HG03025 (cell line): ENCODE data around the gene PRF1.
A peak's percentile ranks its signal among the peaks of the same experiment; 100 is the strongest.
"Not testable (repeated sequence)": the region's sequence is repeated elsewhere in the genome, so short reads cannot be mapped to it uniquely, and the experiment has no call there.

Source experiments
- ATAC-seq: cut with Tn5 transposase; IDR thresholded peaks from one replicate; pipeline ENCODE4 v1.9.1; 2021; ENCODE audit warnings: mild to moderate bottlenecking, moderate library complexity; ENCODE audit not compliant: unreplicated experiment, low FRiP score

PRF1 gene

GRCh38 chr10:70581176-70581575 is 21.4 kb downstream of the PRF1 start:
- not testable (repeated sequence) for ATAC-seq

GRCh38 chr10:70579234-70580002 is 23.1 kb downstream of the PRF1 start:
- ATAC-seq = no peak

- ATAC-seq = peak; percentile 43
Measured at GRCh38 chr10:70578371-70578947, 24.1 kb downstream of the PRF1 start.

DNA sequence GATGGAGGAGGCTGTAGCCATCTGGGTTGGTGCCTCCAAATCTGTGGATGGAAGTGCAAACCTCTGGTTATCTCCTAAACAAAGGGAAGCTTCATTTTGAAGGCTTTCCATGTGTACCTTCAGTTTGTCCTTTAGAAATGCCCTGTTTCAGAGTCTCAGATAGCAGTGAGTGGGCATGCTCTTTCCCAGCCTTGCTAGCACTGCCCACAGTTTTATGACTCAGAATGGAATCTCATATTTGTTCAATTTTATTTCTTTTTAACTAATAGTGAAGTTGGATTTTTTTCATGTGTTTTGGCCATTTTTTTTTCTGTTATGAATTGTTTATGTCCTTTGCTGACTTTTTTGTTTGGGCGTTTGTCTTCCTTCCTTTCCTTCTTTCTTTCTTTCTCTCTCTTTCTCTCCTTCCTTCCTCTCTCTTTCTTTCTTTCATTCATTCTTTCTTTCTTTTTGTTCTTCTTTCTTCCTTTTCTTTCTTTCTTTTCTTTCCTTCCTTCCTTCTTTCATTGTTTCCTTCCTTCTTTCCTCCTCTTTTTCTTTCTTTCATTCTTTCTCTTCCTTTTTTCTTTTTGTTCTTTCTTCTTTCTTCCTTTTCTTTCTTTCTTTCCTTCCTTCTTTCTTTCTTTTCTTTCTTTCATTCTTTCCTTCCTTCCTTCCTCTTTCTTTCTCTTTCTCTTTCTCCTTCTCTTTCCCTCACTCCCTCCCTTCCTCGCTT is 25.6 kb downstream of the PRF1 start:
- no peak for ATAC-seq

DNA sequence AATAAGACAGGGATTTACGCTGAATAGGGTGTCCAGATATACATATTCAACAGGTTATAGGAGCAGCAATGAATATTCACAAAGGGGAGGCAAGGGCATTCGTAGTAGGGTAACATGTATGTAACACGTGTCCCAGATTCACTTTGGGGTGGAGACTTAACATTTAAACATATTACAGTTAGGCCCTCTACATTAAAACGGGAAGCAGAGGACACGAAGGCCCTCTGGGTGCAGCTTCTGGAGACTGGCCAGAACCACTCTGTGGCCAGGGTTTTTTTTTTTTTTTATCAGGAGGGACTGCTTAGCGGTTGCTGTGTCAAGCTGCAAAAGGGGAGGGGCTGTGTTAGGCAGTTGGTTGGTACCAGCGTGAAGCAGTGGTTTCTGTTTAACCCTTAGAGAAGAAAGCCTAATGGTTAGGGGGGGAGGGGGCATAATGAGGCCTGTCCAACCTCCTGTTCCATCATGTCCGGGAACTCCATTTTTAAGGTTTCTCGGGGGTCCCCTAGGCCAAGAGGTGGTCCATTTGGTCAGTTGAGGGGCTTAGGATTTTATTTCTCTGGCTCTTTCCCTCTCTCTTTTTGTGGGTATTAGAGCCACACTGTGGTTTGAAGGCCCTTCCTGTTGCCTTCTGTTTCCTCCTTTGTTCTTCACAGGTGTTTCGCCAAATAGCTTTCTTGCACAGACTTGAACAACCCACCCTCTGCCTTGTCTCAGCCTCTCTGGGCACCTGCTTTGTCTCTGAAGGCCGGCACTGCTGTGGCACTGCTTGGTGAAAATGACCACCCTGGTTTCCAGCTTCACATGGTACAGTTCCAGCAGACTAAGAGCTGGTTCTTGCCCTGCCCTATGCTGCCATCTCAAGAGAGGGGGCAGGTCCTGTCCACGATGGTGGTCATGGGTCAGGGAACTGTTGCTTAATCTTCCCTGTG is 26.4 kb downstream of the PRF1 start:
- ATAC-seq = peak; percentile 61

GRCh38 chr10:70575486-70575873 is 27.1 kb downstream of the PRF1 start:
- no peak for ATAC-seq

- no peak for ATAC-seq
Measured at GRCh38 chr10:70573599-70574506, 28.7 kb downstream of the PRF1 start.

DNA sequence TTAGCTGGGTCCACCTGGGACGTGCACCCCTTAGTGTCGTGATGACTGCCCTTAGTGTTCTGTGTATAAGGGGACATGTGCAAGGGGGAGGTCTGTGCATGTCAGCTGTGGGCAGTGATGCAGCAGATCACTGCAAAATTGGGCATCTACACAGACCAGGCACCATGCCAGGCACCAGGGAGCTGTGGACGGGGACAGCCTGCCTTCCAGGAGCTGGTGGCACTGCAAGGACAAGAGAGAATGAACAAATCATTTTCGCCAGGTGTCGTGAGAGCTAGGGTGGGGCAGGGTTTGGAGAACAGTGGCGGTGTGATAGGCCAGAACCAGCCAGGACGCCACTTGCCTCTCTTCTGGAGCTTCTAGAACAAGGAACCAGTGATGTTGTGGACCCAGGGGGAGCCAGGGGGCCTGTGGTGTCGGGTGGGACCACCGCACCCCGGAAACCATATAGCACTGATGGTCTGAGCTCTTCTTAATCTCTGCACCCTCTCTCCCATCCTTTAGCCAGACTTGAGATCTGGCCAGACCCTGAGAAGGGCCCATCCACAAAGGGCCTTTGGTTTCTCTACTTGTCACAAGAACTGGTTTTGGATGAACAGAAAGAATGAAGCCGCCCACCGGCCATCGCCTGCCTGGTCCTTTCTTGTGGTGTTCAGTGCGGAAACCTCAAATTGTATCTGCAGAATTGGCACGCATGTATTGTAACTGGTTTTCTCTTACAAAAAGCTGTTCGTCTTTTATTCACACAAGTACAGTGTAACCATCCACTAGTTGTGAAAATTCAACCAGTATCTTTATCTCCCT is 30.7 kb downstream of the PRF1 start:
- ATAC-seq = no peak

- no peak for ATAC-seq
Measured at GRCh38 chr10:70571236-70571635, 31.3 kb downstream of the PRF1 start.

GRCh38 chr10:70568781-70569495 is 33.6 kb downstream of the PRF1 start:
- ATAC-seq = no peak

DNA sequence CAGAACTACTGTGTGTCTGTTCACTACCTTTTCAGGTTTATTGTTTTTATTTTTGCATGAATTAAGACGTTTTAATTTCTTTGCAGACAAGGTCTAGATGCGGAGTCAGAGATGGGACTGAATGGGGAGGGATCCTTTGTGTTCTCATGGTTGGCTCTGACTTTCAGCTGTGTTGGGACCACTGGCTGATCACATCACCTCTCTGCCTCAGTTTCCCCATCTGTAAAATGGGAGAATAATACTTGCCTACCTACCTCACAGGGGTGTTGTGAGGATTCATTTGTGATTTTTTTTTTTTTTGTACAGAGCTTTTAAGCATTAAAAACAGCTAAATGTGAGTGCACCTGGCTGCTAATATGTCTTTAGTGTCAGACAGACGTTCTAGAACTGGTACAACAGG is 34.4 kb downstream of the PRF1 start:
- ATAC-seq = no peak

DNA sequence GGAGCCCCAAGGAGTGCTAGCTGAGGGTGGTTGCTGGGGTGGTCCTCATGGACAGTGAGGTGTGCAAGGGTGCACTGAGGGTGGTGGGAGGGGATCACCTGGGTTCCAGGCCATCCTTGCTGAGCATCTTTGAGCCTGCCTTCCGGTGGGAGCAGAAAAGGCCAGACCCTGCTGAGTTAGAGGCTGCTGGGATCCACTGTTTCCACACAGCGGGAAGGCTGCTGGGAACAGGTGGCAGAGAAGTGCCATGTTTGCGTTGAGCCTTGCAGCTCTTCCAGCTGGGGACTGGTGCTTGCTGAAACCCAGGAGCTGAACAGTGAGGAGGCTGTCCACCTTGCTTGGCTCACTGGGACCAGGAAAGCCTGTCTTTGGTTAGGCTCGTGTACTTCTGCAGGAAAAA is 34.9 kb downstream of the PRF1 start:
- no peak for ATAC-seq

GRCh38 chr10:70566515-70567290 is 35.8 kb downstream of the PRF1 start:
- no peak for ATAC-seq

DNA sequence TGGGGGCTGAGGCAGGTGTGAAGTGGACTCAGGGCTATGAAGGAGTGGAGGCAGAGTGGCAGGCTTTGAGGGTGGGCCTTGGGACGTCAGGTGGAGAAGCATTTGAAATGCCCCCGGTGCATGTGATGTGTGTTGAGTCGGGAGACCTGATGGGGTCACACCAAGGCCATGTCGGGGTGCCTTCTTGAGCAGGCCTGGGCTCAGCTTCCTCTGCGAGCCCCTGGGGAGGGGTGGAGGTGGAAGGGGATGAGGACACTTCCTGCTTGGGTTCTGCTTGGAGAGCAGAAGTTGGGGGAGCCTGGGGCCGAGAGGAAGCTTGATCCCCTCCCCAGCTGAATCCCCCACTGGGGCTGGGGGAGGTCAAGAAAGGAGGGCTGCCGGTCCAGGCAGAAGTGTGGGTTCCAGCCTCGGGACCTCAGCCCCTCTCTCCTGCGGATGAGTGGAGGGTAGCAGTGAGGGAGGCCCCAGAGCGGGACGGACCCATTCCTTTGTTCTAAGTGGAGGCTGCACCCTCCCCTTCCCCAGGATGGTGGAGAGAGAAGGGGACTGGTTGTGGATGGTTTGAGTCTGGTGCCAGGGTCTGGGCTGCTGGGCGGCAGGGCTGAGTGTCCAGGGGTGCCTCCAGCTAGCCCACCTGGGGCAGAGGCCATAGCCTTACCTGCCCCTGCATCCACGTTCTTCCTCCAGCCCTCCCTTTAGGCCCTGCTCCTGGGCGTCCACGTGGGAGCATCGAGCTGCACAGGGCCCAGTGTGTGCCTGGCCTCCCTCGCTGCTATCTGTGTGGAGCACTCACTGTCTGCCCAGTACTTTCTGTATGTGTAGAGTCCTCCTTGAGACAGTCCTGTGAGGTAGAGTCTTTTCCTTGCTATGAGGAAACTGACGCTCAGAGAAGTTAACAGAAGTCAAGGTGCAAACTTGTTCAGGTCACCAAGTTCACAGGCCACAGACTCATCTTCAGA is 36.7 kb downstream of the PRF1 start:
- no peak for ATAC-seq

DNA sequence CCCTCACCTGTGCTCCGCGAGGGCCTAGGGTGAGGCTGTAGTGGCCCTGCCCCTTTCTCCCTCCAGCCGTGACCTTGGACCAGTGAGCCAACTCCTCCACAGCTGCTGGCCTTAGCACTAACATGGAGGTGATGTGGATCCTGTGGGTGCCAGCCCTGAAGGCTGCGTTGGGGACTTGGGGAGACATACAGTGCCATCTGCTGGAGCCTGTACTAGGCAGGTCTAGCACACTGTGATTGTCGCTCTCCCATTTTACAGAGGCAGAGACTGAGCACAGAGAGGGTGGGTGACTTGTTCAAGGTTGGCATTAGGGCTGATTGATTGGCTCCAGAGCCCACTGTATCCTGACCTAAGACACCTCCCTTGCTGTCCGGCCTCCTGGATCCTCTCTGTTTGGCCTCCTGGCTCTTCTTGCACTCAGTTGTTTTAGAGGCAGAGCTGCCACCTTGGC is 37.6 kb downstream of the PRF1 start:
- no peak for ATAC-seq

GRCh38 chr10:70564113-70564725 is 38.3 kb downstream of the PRF1 start:
- ATAC-seq = no peak
